Lower leg skin (tissue), 3 donors: ENCODE results near the gene TIMM10.

Source experiments
- CTCF ChIP-seq, 3 donors: fragments of 450-650 bp; IDR thresholded peaks; one replicate each; pipeline ENCODE4 v1.5.1; 2016; ENCODE audit warnings: antibody characterized with exemption in 3 of 3, mild to moderate bottlenecking in 3 of 3, moderate library complexity in 2 of 3
- POLR2A ChIP-seq, 2 donors: fragments of 450-650 bp; IDR thresholded peaks; one replicate each; pipeline ENCODE4 v1.6.1; 2016 to 2017; ENCODE audit warnings: antibody characterized with exemption in 2 of 2, mild to moderate bottlenecking in 1 of 2, moderate library complexity in 1 of 2

- TF ChIP-seq CTCF (IDR thresholded peaks at IDR 0.05): no peak
- TF ChIP-seq POLR2A (IDR thresholded peaks at IDR 0.05): no peak
These were observed at the start of gene TIMM10 for GRCh38 chr11:57530596-57531507.
